Measurements from ENCODE around the gene ARHGAP18.

ARHGAP18 gene

GRCh38 chr6:129544892-129545612 is 164.9 kb downstream of the ARHGAP18 start:
- no peak for TF ChIP-seq CTCF (IDR thresholded peaks at IDR 0.05; ENCODE audit: low read depth, low read length, missing control alignments)
- no peak for DNase-seq (ENCODE audit: extremely low read depth, low read depth)
- no peak overlapping the region for H3K4me3 ChIP-seq (replicated peaks; ENCODE audit: low read depth, low read length)

- no peak for TF ChIP-seq CTCF (IDR thresholded peaks at IDR 0.05; ENCODE audit: low read depth, low read length, missing control alignments)
- DNase-seq (ENCODE audit: extremely low read depth, low read depth), result no peak
- H3K4me3 ChIP-seq (replicated peaks; ENCODE audit: low read depth, low read length), result no peak overlapping the region
These were observed 166.0 kb downstream of the ARHGAP18 start for GRCh38 chr6:129543981-129544380.

GRCh38 chr6:129542705-129543104 is 167.3 kb downstream of the ARHGAP18 start:
- DNase-seq (ENCODE audit: extremely low read depth, low read depth), result no peak
- H3K4me3 ChIP-seq (replicated peaks; ENCODE audit: low read depth, low read length), result no peak overlapping the region
- no peak for TF ChIP-seq CTCF (IDR thresholded peaks at IDR 0.05; ENCODE audit: low read depth, low read length, missing control alignments)

GRCh38 chr6:129539032-129539431 is 170.9 kb downstream of the ARHGAP18 start:
- no peak for TF ChIP-seq CTCF (IDR thresholded peaks at IDR 0.05; ENCODE audit: low read depth, low read length, missing control alignments)
- DNase-seq (ENCODE audit: extremely low read depth, low read depth), result no peak
- H3K4me3 ChIP-seq (replicated peaks; ENCODE audit: low read depth, low read length), result no peak overlapping the region

GRCh38 chr6:129536271-129536670 is 173.7 kb downstream of the ARHGAP18 start:
- TF ChIP-seq CTCF (IDR thresholded peaks at IDR 0.05; ENCODE audit: low read depth, low read length, missing control alignments), result no peak
- DNase-seq (ENCODE audit: extremely low read depth, low read depth), result no peak
- no peak overlapping the region for H3K4me3 ChIP-seq (replicated peaks; ENCODE audit: low read depth, low read length)

GRCh38 chr6:129534926-129535325 is 175.1 kb downstream of the ARHGAP18 start:
- no peak overlapping the region for H3K4me3 ChIP-seq (replicated peaks; ENCODE audit: low read depth, low read length)
- no peak for DNase-seq (ENCODE audit: extremely low read depth, low read depth)
- no peak for TF ChIP-seq CTCF (IDR thresholded peaks at IDR 0.05; ENCODE audit: low read depth, low read length, missing control alignments)

All from HFF-Myc (cell line).